Stimulated activated naive CD4-positive, alpha-beta T cell treated with Interleukin-2 at 50 U/mL for 16 hours (primary cell): Measurements from ENCODE around the gene CMTM7.

Experiments used
- DNase-seq: peaks from one replicate; lab custom pipeline; 2025; lab: John Stamatoyannopoulos, UW

The CMTM7 gene

GRCh38 chr3:32391643-32392535, at the start of gene CMTM7:
CMTM7 (plus strand) TSS chr3:32391853; CDS start chr3:32391907, 54 bp downstream.
- DNase-seq = peak; percentile 49

DNA sequence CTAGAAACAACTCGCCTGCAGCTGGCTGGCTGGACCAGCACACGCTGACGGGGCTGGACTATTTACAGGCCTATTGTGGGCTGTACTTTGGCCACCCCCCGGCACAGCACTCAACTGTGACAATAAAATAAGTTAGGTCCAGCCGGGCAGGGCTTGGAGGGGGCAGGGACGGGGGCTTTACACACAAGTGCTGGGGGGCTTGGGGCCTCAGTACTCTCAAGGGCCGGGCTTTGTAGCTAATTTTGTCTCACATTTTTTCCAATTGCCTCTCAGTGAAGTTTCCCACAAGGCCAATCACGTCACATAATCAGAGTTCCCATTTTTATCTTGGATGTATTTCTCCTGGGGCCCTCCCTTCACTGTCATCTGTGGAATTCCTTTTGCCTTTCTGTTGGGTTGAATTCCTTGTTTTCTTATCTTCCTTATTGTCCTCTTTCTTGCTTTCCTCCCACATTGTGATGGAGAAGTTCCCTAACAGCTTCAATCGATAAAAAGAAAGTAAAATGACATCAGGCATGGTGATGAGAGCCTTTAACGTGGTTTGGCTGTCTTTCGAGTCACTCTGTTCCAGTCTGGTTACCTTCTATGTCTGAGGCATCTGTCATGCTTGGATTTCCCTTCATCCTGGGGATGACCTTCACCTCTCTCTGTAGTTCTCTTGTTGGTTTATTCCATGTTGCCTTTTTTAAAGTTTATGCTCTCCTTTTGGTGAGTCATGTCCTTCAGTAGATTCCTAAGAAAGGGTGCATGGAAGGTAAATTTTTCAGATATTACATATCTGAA, 44.1 kb upstream of the CMTM7 start:
- DNase-seq = no peak

GRCh38 chr3:32349184-32349583, 42.5 kb upstream of the CMTM7 start:
- DNase-seq = no peak

DNA sequence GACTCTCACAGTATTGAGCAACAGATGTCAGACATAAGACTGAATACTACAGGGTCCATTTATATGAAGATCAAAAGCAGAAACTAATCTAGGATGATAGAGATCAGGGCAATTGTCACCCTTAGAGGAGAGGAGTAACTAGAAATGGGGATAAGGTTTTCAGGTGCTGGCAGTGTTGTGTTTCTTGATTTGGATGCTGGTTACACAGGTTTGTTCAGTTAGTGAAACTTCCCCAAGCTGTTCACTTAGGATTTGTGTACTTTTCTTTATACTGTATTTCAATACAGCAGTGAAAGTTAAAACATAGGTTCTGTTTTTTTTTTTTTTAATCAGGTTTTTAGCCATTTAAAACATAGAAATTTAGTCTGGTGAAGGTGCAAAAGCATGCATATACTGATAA, 39.1 kb upstream of the CMTM7 start:
- DNase-seq = no peak

- DNase-seq = no peak
Observed at GRCh38 chr3:32353351-32353750, 38.3 kb upstream of the CMTM7 start.

GRCh38 chr3:32354362-32354778, 37.3 kb upstream of the CMTM7 start:
- DNase-seq = no peak

DNA sequence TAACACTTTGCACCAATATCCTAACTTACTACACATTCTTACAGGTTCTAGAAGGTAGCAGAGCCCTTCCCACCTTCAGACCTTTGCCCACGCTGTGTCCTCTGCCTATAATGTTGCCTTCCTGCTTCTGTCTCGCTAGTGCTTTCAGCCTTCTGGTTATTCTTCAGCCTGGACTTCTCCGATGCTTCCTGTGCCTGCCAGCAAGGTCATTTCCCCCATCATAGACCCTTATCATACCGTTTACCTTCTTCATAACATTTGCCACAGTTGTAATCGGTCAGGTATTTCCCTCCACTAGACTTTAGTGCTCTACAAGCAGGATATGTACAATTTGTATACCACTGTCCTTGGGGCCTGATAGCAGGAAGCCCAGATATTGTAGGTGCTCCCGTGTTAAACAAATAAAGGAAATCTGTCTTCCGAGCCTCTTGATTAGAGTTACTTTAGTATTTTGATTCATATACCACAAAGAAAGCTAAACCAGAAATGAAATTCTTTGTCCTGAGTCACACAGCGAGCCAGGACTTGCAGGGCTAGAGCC, 35.8 kb upstream of the CMTM7 start:
- no peak for DNase-seq

- DNase-seq = no peak
Observed at GRCh38 chr3:32359766-32360492, 31.7 kb upstream of the CMTM7 start.

DNA sequence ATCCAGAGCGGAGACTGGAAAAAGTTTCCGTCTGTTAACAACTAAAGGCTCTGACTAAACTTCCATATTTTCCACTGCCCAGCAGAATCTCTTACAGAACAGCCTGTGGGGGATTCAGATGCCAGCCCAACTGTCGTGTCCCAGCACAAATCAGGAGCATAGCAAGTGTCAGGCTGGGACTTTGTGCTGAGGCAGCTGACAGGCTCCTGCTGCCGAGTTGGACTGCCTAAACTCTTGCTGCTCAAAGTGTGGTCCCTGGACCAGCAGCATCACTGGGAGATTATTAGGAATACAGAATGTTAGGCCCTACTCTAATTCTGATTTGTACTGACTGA, 31.2 kb upstream of the CMTM7 start:
- no peak for DNase-seq

DNA sequence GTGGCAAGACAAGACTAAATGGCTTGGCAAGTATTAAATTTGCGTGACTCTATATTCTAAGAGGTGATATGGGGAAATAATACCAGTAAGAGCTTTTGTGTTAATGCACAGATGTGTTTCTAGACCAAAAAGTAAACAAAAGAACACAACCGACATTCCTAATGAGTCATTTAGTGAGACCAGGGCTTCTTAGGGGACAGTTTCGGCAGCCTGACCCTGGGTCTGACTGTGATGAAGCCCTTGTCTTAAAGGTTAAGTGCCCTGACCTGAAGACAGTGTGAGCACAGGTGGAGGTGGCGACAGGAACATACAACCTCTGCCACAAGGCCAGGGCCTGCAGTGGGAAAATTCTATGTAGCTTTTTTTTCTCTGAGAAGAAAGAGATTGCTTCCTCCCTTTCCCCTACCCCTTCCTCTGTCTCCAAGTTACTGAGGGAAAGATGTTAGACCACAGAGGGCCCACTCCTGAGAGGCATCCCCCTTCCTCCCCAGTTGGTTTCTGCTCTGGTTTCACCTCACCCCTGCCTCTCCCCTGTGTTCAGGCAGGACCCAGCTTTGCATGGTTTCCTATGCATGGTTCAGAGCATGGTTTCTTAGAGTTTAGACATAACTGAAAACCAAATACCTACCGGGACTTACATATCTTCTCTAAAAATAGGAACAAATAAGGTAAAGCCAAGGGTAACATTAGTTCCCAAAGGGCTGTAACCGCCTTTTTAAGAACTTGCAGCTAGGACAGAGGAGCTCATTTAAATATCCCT, 24.8 kb upstream of the CMTM7 start:
- DNase-seq = no peak

DNA sequence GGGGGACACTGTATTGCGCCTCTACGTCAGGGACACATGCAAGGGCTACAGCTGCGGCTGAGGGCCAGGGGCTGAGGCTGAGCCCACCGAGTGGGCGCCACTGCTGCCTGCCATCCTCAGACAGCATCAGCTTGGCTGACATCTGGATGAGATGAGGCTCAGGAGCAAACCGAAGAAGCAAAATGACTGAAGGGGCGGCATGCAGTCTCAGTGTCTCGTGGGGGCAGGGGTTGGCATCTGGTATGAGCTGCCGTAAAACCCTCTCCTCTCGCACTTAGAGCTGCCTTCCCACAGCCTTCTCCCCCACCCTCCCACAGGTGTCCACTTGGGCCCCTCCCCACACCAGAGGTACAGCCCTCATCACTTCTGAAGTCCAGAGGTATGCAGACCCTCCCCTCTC, 24.2 kb upstream of the CMTM7 start:
- no peak for DNase-seq

DNA sequence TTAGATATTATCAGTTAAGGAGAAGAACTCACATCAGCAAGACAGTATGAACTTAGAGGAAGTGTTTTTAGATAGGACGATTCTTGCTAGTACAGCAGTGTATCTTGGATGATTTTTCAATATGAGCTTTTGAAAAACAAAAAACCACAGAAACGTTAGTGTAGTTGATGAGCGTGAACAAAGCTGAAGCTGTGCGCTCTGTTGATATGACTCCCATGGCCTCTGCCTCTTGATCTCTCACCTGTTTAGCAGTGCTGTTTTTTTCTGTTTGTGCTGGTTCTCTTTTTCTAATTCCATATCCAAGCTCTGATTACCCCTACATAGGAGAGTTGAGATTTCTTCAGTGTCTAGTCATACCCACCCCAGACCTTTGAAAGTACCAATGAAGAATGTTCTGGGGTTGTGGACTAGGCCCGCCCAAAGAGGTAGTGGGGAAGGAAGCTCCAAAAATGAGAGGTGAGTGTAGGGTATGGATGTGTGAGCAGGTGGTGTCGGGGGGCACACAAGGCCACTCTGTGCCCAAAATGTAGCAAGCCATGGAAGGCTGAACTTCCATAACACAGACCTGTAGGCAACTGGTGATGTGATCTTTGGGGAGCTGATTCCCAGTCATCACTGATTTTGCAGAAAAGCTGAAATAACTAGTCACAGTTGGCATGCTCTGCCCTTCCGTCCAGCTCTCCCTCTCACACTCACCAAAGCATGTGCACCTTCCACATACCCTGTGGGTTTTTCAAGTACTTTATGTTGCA, 20.0 kb upstream of the CMTM7 start:
- DNase-seq = no peak

GRCh38 chr3:32372213-32372490, 19.5 kb upstream of the CMTM7 start:
- DNase-seq = no peak

GRCh38 chr3:32373276-32373675, 18.4 kb upstream of the CMTM7 start:
- no peak for DNase-seq

- no peak for DNase-seq
Observed at GRCh38 chr3:32373844-32374243, 17.8 kb upstream of the CMTM7 start.

GRCh38 chr3:32374788-32375595, 16.7 kb upstream of the CMTM7 start:
- DNase-seq = peak; percentile 41

GRCh38 chr3:32375596-32375930, 16.1 kb upstream of the CMTM7 start:
- DNase-seq = no peak

GRCh38 chr3:32376115-32376514, 15.5 kb upstream of the CMTM7 start:
- no peak for DNase-seq

GRCh38 chr3:32379831-32380500, 11.7 kb upstream of the CMTM7 start:
- no peak for DNase-seq

- DNase-seq = no peak
Observed at GRCh38 chr3:32381922-32382321, 9.7 kb upstream of the CMTM7 start.
